CD14-positive monocyte (primary cell): ENCODE data around the gene CDC16. TPM values are rescaled to one million over a fixed set of nuclear protein-coding genes. Genes with fewer than 3 reads are reported as not detected.

Source experiments
- DNase-seq, 3 donors: peaks; one replicate each; pipeline ENCODE4 v3.0.0-alpha.2; 2011 to 2022
- H2AFZ ChIP-seq: 2 replicates; pipeline ENCODE4 v1.6.0; 2012; ENCODE audit warnings: mild to moderate bottlenecking, low read depth, low read length, inconsistent platforms; ENCODE audit not compliant: insufficient read depth, poor library complexity, severe bottlenecking
- H3K27ac ChIP-seq, 2 donors: 1 replicate in 1 of 2; 2 replicates in 1 of 2; pipeline ENCODE4 v1.5.1; 2012 to 2013; ENCODE audit warnings: low read length in 2 of 2, control low read depth in 1 of 2, inconsistent platforms in 1 of 2, low read depth in 1 of 2, mild to moderate bottlenecking in 1 of 2
- H3K27me3 ChIP-seq, 2 donors: one replicate each; pipeline versions ENCODE4 v1.6.0 to v1.6.1; 2011 to 2013; ENCODE audit warnings: low read length in 2 of 2; ENCODE audit not compliant: control insufficient read depth in 2 of 2, insufficient read depth in 2 of 2
- H3K36me3 ChIP-seq, 2 donors: replicated peaks in 1 of 2; 1 replicate in 1 of 2; 2 replicates in 1 of 2; pipeline versions ENCODE4 v1.5.1 to v1.6.1; 2012 to 2013; ENCODE audit warnings: low read length in 2 of 2, control low read depth in 1 of 2, inconsistent platforms in 1 of 2, mild to moderate bottlenecking in 1 of 2; ENCODE audit not compliant: insufficient read depth in 2 of 2, control insufficient read depth in 1 of 2
- H3K4me1 ChIP-seq, 2 donors: 1 replicate in 1 of 2; 2 replicates in 1 of 2; pipeline versions ENCODE4 v1.5.1 to v1.6.1; 2012 to 2013; ENCODE audit warnings: low read length in 2 of 2, control low read depth in 1 of 2, inconsistent platforms in 1 of 2, mild to moderate bottlenecking in 1 of 2, moderate library complexity in 1 of 2; ENCODE audit not compliant: insufficient read depth in 2 of 2, control insufficient read depth in 1 of 2
- H3K4me2 ChIP-seq: replicated peaks from 2 replicates; pipeline ENCODE3; 2012; ENCODE audit warnings: low read length, moderate library complexity, mild to moderate bottlenecking; ENCODE audit not compliant: poor library complexity, severe bottlenecking; ENCODE audit errors: extremely low read depth
- H3K4me3 ChIP-seq, 3 experiments: fragments of 200-600 bp in 1 of 3; sonication (generic) in 1 of 3; replicated peaks in 1 of 3; 1 replicate in 2 of 3; 2 replicates in 1 of 3; pipeline ENCODE4 v1.5.1; 2011 to 2013; ENCODE audit warnings: low read length in 3 of 3, mild to moderate bottlenecking in 3 of 3, control low read depth in 2 of 3, low read depth in 2 of 3, inconsistent platforms in 1 of 3, moderate library complexity in 1 of 3
- H3K79me2 ChIP-seq: 2 replicates; pipeline ENCODE4 v1.6.0; 2012; ENCODE audit warnings: mild to moderate bottlenecking, control low read depth, inconsistent platforms, low read length, moderate library complexity; ENCODE audit not compliant: insufficient read depth
- H3K9ac ChIP-seq: 2 replicates; pipeline ENCODE4 v1.6.0; 2017; ENCODE audit warnings: low read length, mild to moderate bottlenecking; ENCODE audit not compliant: insufficient read depth, poor library complexity, severe bottlenecking
- H3K9me3 ChIP-seq, 2 donors: replicated peaks in 1 of 2; 1 replicate in 1 of 2; 2 replicates in 1 of 2; pipeline versions ENCODE4 v1.5.1 to v1.6.1; 2012 to 2013; ENCODE audit warnings: low read length in 2 of 2, control low read depth in 1 of 2; ENCODE audit not compliant: control insufficient read depth in 1 of 2, insufficient read depth in 1 of 2
- H4K20me1 ChIP-seq: 2 replicates; pipeline ENCODE4 v1.6.0; 2012; ENCODE audit warnings: mild to moderate bottlenecking, low read length, control low read depth, moderate library complexity; ENCODE audit not compliant: insufficient read depth
- H3K27ac Mint-ChIP-seq, 7 donors: one replicate each; pipeline ENCODE4 v1.8.0; 2020; ENCODE audit warnings: mild to moderate bottlenecking in 7 of 7, mixed read lengths in 7 of 7, moderate library complexity in 6 of 7, inconsistent platforms in 2 of 7
- H3K27me3 Mint-ChIP-seq, 3 donors: one replicate each; pipeline ENCODE4 v1.8.0; 2021 to 2022; ENCODE audit warnings: low read depth in 3 of 3, mild to moderate bottlenecking in 3 of 3, mixed read lengths in 3 of 3, moderate library complexity in 3 of 3, inconsistent platforms in 1 of 3
- H3K36me3 Mint-ChIP-seq, 2 donors: one replicate each; pipeline ENCODE4 v1.8.0; 2020; ENCODE audit warnings: mixed read lengths in 2 of 2, inconsistent platforms in 1 of 2, mild to moderate bottlenecking in 1 of 2
- H3K4me1 Mint-ChIP-seq: one replicate; pipeline ENCODE4 v1.8.0; 2020; ENCODE audit warnings: mild to moderate bottlenecking, mixed read lengths
- H3K4me3 Mint-ChIP-seq, 2 donors: one replicate each; pipeline ENCODE4 v1.8.0; 2020; ENCODE audit warnings: mild to moderate bottlenecking in 2 of 2, mixed read lengths in 2 of 2, moderate library complexity in 1 of 2
- H3K9me3 Mint-ChIP-seq, 7 donors: one replicate each; pipeline ENCODE4 v1.8.0; 2020 to 2022; ENCODE audit warnings: mixed read lengths in 7 of 7, mild to moderate bottlenecking in 6 of 7, moderate library complexity in 6 of 7, inconsistent platforms in 2 of 7
- CTCF ChIP-seq: fragments of 200-600 bp; IDR thresholded peaks from one replicate; pipeline ENCODE4 v1.8.0; 2022; ENCODE audit warnings: antibody characterized with exemption, mild to moderate bottlenecking
- WGBS: methylation state at CpG from one replicate; pipeline ENCODE4 v1.1.5; 2013; ENCODE audit warnings: missing lambda C conversion rate; ENCODE audit not compliant: insufficient coverage; 5-methylcytosine and 5-hydroxymethylcytosine counted together
- intact Hi-C, 2 donors: fragments of 100-400 bp; cut with micrococcal nuclease; formaldehyde crosslinking; loops; one replicate each; pipeline versions ENCODE4 v1.15.0 to v1.15.1; 2023
- polyA plus RNA-seq, 3 donors: library from polyadenylated mRNA; depleted of rRNA in 1 of 3; unstranded in 2 of 3; stranded (reverse) in 1 of 3; fragments of 300-500 nt in 2 of 3; fragments of >200 nt in 1 of 3; fragmentation: Illumina TruSeq in 2 of 3; gene quantifications; 1 replicate in 2 of 3; 2 replicates in 1 of 3; pipeline ENCODE4 v1.2.3, GENCODE V29; 2012 to 2021

CDC16 gene
- polyA plus RNA-seq, 3 donors: 15.6 to 72.1 (median 21.1) TPM

GRCh38 chr13:114199954-114200353 lies 34.7 kb upstream of the CDC16 start:
- no peaks in the 10 kb centered on the region for H3K4me1 ChIP-seq
- peaks cover 4 to 39% (median 21%) of the 10 kb centered on the region in 3 donors for H3K27me3 Mint-ChIP-seq
- H4K20me1 ChIP-seq: no peaks in the 10 kb centered on the region
- no peak overlapping the region for H3K4me2 ChIP-seq
- H3K79me2 ChIP-seq: no peaks in the 10 kb centered on the region
- no peak overlapping the region for H3K27ac ChIP-seq
- intact Hi-C loops: no loop called here
- H3K9me3 Mint-ChIP-seq: peaks cover 6 to 18% (median 14%) of the 10 kb centered on the region in 7 donors
- 69% methylated on average over 36 of the region's 42 CpGs for WGBS
- H3K4me1 Mint-ChIP-seq: no peaks in the 10 kb centered on the region
- TF ChIP-seq CTCF: no peak
- no peak overlapping the region for H3K4me3 ChIP-seq
- no peak overlapping the region for H3K4me3 Mint-ChIP-seq
- no peak overlapping the region for H2AFZ ChIP-seq
- no peaks in the 10 kb centered on the region for H3K36me3 ChIP-seq
- H3K9ac ChIP-seq: no peak overlapping the region
- peaks cover 15 to 20% of the 10 kb centered on the region in 2 donors for H3K9me3 ChIP-seq
- DNase-seq: no peak
- peaks cover 0 to 15% of the 10 kb centered on the region in 2 donors for H3K27me3 ChIP-seq
- no peak overlapping the region for H3K27ac Mint-ChIP-seq
- H3K36me3 Mint-ChIP-seq: no peaks in the 10 kb centered on the region

GRCh38 chr13:114200399-114200911 lies 34.2 kb upstream of the CDC16 start:
- peaks cover 4 to 35% (median 21%) of the 10 kb centered on the region in 3 donors for H3K27me3 Mint-ChIP-seq
- peaks cover 6 to 18% (median 14%) of the 10 kb centered on the region in 7 donors for H3K9me3 Mint-ChIP-seq
- no peak overlapping the region for H3K4me3 Mint-ChIP-seq
- no peak overlapping the region for H3K27ac ChIP-seq
- 81% methylated on average over 17 of the region's 18 CpGs for WGBS
- no peaks in the 10 kb centered on the region for H3K36me3 ChIP-seq
- H3K79me2 ChIP-seq: no peaks in the 10 kb centered on the region
- no peaks in the 10 kb centered on the region for H3K4me1 ChIP-seq
- H3K4me2 ChIP-seq: no peak overlapping the region
- no peaks in the 10 kb centered on the region for H4K20me1 ChIP-seq
- no peak for TF ChIP-seq CTCF
- no peak for DNase-seq
- H2AFZ ChIP-seq: no peak overlapping the region
- no peak overlapping the region for H3K9ac ChIP-seq
- H3K4me3 ChIP-seq: no peak overlapping the region
- no peaks in the 10 kb centered on the region for H3K4me1 Mint-ChIP-seq
- H3K27ac Mint-ChIP-seq: no peak overlapping the region
- H3K36me3 Mint-ChIP-seq: no peaks in the 10 kb centered on the region
- H3K27me3 ChIP-seq: peaks cover 0 to 15% of the 10 kb centered on the region in 2 donors
- intact Hi-C loops: no loop called here
- peaks cover 15 to 20% of the 10 kb centered on the region in 2 donors for H3K9me3 ChIP-seq
